Peyer's patch (tissue), 4 donors: ENCODE results near the gene THAP2. TPM values are rescaled to one million over a fixed set of nuclear protein-coding genes. Genes with fewer than 3 reads are reported as not detected.

Experiments used
- DNase-seq, 3 donors: peaks; one replicate each; pipeline ENCODE4 v3.0.0-alpha.2; 2017 to 2019
- H3K27ac ChIP-seq, 4 donors: fragments of 200-600 bp; sonication (generic); one replicate each; pipeline ENCODE4 v1.5.1; 2016 to 2019
- H3K27me3 ChIP-seq, 2 donors: fragments of 200-600 bp; sonication (generic); one replicate each; pipeline ENCODE4 v1.5.1; 2019
- H3K36me3 ChIP-seq, 3 donors: fragments of 200-600 bp; sonication (generic); one replicate each; pipeline ENCODE4 v1.5.1; 2016 to 2019
- H3K4me1 ChIP-seq, 4 donors: fragments of 200-600 bp; sonication (generic); one replicate each; pipeline ENCODE4 v1.5.1; 2016 to 2019
- H3K4me3 ChIP-seq, 4 donors: fragments of 200-600 bp; sonication (generic); 1 replicate in 3 of 4; 2 replicates in 1 of 4; pipeline ENCODE4 v1.5.1; 2016 to 2019; ENCODE audit warnings: mild to moderate bottlenecking in 1 of 4
- H3K9me3 ChIP-seq, 4 donors: fragments of 200-600 bp; sonication (generic); one replicate each; pipeline ENCODE4 v1.5.1; 2016 to 2019; ENCODE audit warnings: mild to moderate bottlenecking in 1 of 4
- POLR2A ChIP-seq, 2 donors: fragments of 450-650 bp; IDR thresholded peaks; one replicate each; pipeline ENCODE4 v1.5.1; 2017; ENCODE audit warnings: antibody characterized with exemption in 2 of 2, mild to moderate bottlenecking in 2 of 2, moderate library complexity in 2 of 2
- total RNA-seq, 4 donors: library from RNA; depleted of rRNA; stranded (reverse); fragments of >200 nt; gene quantifications; one replicate each; pipeline ENCODE4 v1.1.0, GENCODE V29; 2016
- TF ChIP-seq, protein P1 (sequence below), 6 experiments: fragments of 450-650 bp in 4 of 6; fragments of 200-600 bp in 2 of 6; sonication (generic) in 1 of 6; IDR thresholded peaks; one replicate each; pipeline ENCODE4 v1.5.1; 2017 to 2019; ENCODE audit warnings: antibody characterized with exemption in 6 of 6, mild to moderate bottlenecking in 3 of 6, moderate library complexity in 1 of 6

THAP2 gene
- total RNA-seq, 4 donors from 2014 or later = 2.8 to 7.5 (median 3.7) TPM

- Histone ChIP-seq H3K9me3 (no peaks in the 10 kb centered on the region), H3K27me3 (no peaks in the 10 kb centered on the region), H3K27ac (no peak overlapping the region), H3K4me3 (no peak overlapping the region), H3K36me3 (peaks cover 0 to 98% (median 0%) of the 10 kb centered on the region in 3 donors), H3K4me1 (no peaks in the 10 kb centered on the region)
- TF ChIP-seq POLR2A (IDR thresholded peaks at IDR 0.05) = no peak
- TF ChIP-seq, protein P1, sequence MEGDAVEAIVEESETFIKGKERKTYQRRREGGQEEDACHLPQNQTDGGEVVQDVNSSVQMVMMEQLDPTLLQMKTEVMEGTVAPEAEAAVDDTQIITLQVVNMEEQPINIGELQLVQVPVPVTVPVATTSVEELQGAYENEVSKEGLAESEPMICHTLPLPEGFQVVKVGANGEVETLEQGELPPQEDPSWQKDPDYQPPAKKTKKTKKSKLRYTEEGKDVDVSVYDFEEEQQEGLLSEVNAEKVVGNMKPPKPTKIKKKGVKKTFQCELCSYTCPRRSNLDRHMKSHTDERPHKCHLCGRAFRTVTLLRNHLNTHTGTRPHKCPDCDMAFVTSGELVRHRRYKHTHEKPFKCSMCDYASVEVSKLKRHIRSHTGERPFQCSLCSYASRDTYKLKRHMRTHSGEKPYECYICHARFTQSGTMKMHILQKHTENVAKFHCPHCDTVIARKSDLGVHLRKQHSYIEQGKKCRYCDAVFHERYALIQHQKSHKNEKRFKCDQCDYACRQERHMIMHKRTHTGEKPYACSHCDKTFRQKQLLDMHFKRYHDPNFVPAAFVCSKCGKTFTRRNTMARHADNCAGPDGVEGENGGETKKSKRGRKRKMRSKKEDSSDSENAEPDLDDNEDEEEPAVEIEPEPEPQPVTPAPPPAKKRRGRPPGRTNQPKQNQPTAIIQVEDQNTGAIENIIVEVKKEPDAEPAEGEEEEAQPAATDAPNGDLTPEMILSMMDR (IDR thresholded peaks at IDR 0.05) = no peak
- no peak for DNase-seq
Observed at GRCh38 chr12:71627438-71628002, 36.6 kb upstream of the THAP2 start.

GRCh38 chr12:71636704-71637115, 27.4 kb upstream of the THAP2 start:
- H3K27me3 ChIP-seq = no peaks in the 10 kb centered on the region
- no peak for DNase-seq
- peaks cover 0 to 91% (median 0%) of the 10 kb centered on the region in 3 donors for H3K36me3 ChIP-seq
- H3K4me3 ChIP-seq = no peak overlapping the region
- H3K27ac ChIP-seq = no peak overlapping the region
- no peaks in the 10 kb centered on the region for H3K4me1 ChIP-seq
- TF ChIP-seq POLR2A (IDR thresholded peaks at IDR 0.05) = no peak
- TF ChIP-seq, protein P1 (IDR thresholded peaks at IDR 0.05) = peak; percentile 23 to 77 (median 69)
- H3K9me3 ChIP-seq = no peaks in the 10 kb centered on the region

DNA sequence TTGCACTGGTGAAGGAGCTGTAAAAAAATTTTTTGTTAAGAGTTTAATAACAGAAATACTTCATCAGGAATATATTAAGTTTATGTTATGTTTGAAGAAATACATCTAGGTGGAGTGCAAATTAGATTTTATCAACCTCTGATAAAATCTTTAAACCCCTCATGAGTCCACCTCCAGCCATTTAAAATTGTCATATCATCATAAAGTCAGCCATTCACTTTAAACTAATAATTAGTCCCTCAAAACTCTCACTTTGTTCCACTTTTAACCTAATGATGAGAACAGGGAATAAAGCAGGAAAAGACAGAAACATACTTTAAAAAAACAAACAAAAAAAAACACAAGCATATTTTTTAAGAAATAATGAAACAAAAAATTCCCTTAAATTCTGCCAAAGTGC, 25.6 kb upstream of the THAP2 start:
- H3K27me3 ChIP-seq = no peaks in the 10 kb centered on the region
- H3K4me1 ChIP-seq = no peaks in the 10 kb centered on the region
- H3K36me3 ChIP-seq = peaks cover 0 to 91% (median 0%) of the 10 kb centered on the region in 3 donors
- TF ChIP-seq, protein P1 (IDR thresholded peaks at IDR 0.05) = no peak
- no peak for TF ChIP-seq POLR2A (IDR thresholded peaks at IDR 0.05)
- H3K9me3 ChIP-seq = no peaks in the 10 kb centered on the region
- no peak overlapping the region for H3K27ac ChIP-seq
- no peak overlapping the region for H3K4me3 ChIP-seq
- no peak for DNase-seq

DNA sequence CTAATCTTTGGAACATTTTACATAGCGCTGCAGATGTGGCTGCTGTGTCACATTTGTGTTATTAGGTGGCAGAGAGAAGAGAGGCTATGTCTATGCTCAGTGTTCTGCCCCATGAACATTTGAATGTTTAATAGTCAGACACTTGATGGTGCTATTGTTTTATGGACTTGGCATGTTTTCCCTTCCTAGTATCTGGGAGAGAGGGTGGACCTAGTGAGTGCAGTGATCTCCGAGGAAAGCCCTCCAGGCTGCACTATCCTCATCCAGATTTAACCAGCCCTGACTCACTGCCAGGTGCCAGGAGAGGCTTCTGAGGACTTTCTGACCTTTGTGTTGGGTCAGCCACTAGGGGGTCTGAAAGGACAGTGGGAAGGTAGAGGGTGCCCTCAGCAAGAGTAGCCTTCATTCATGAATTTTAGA, 24.8 kb upstream of the THAP2 start:
- Histone ChIP-seq H3K36me3 (peaks cover 0 to 91% (median 0%) of the 10 kb centered on the region in 3 donors), H3K27ac (no peak overlapping the region), H3K4me1 (no peaks in the 10 kb centered on the region), H3K9me3 (no peaks in the 10 kb centered on the region), H3K4me3 (no peak overlapping the region), H3K27me3 (no peaks in the 10 kb centered on the region)
- DNase-seq = no peak
- TF ChIP-seq, protein P1 (IDR thresholded peaks at IDR 0.05) = peak in 1 of 6 experiments; percentile 6
- TF ChIP-seq POLR2A (IDR thresholded peaks at IDR 0.05) = no peak

- H3K4me3 ChIP-seq = no peak overlapping the region
- TF ChIP-seq, protein P1 (IDR thresholded peaks at IDR 0.05) = no peak
- TF ChIP-seq POLR2A (IDR thresholded peaks at IDR 0.05) = no peak
- H3K36me3 ChIP-seq = peaks cover 0 to 91% (median 0%) of the 10 kb centered on the region in 3 donors
- no peaks in the 10 kb centered on the region for H3K4me1 ChIP-seq
- H3K9me3 ChIP-seq = no peaks in the 10 kb centered on the region
- H3K27me3 ChIP-seq = no peaks in the 10 kb centered on the region
- no peak for DNase-seq
- no peak overlapping the region for H3K27ac ChIP-seq
Observed at GRCh38 chr12:71640316-71640715, 23.8 kb upstream of the THAP2 start.
